Measurements from ENCODE around the gene ZNF296. TPM values are rescaled to one million over a fixed set of nuclear protein-coding genes. Genes with fewer than 3 reads are reported as not detected.

ZNF296 gene
- total RNA-seq, 6 donors from 2014 or later, result 1.5 to 7.3 (median 2.4) TPM

- TF ChIP-seq POLR2AphosphoS5 (IDR thresholded peaks at IDR 0.05) (no peak), POLR2A (IDR thresholded peaks at IDR 0.05) (no peak), EP300 (IDR thresholded peaks at IDR 0.05) (no peak), CTCF (IDR thresholded peaks at IDR 0.05) (no peak)
- 97% methylated on average over 54 to 80 of the region's 85 CpGs for WGBS, 2 donors
- peak in 1 of 2 donors; percentile 83 for DNase-seq
- no peaks in the 10 kb centered on the region for H3K27me3 ChIP-seq
- H3K36me3 ChIP-seq, result peaks cover 43 to 100% (median 94%) of the 10 kb centered on the region in 4 donors
- no peak for ATAC-seq (ENCODE audit: low FRiP score in 2 of 2)
- H3K4me1 ChIP-seq, result no peaks in the 10 kb centered on the region
- no peaks in the 10 kb centered on the region for H3K9me3 ChIP-seq
- no peak overlapping the region for H3K27ac ChIP-seq
- no peak overlapping the region for H3K4me3 ChIP-seq
Measured at GRCh38 chr19:45063851-45064801, 12.2 kb downstream of the ZNF296 start.

GRCh38 chr19:45061965-45062364, 14.3 kb downstream of the ZNF296 start:
- TF ChIP-seq POLR2AphosphoS5 (IDR thresholded peaks at IDR 0.05) (no peak), EP300 (IDR thresholded peaks at IDR 0.05) (no peak), POLR2A (IDR thresholded peaks at IDR 0.05) (no peak), CTCF (IDR thresholded peaks at IDR 0.05) (no peak)
- DNase-seq (no peak), ATAC-seq (ENCODE audit: low FRiP score in 2 of 2) (no peak)
- H3K9me3 ChIP-seq, result no peaks in the 10 kb centered on the region
- H3K27me3 ChIP-seq, result no peaks in the 10 kb centered on the region
- H3K27ac ChIP-seq, result no peak overlapping the region
- 94 to 98% methylated on average over 4 of the region's 4 CpGs for WGBS, 2 donors
- H3K4me1 ChIP-seq, result no peaks in the 10 kb centered on the region
- H3K4me3 ChIP-seq, result no peak overlapping the region
- H3K36me3 ChIP-seq, result peaks cover 47 to 100% (median 95%) of the 10 kb centered on the region in 4 donors

GRCh38 chr19:45059258-45059965, 16.9 kb downstream of the ZNF296 start:
- no peaks in the 10 kb centered on the region for H3K27me3 ChIP-seq
- H3K36me3 ChIP-seq, result peaks cover 58 to 100% (median 97%) of the 10 kb centered on the region in 4 donors
- H3K9me3 ChIP-seq, result no peaks in the 10 kb centered on the region
- WGBS, 2 donors, result 72 to 89% methylated on average over 9 to 15 of the region's 16 CpGs
- TF ChIP-seq POLR2A (IDR thresholded peaks at IDR 0.05), result no peak
- peak; percentile 78 to 83 (median 83) for TF ChIP-seq CTCF (IDR thresholded peaks at IDR 0.05)
- ATAC-seq (ENCODE audit: low FRiP score in 2 of 2), result peak; percentile 75 to 80
- DNase-seq, result peak in 1 of 2 donors; percentile 74
- H3K4me1 ChIP-seq, result no peaks in the 10 kb centered on the region
- H3K27ac ChIP-seq, result no peak overlapping the region
- no peak overlapping the region for H3K4me3 ChIP-seq

GRCh38 chr19:45058622-45059159, 17.6 kb downstream of the ZNF296 start:
- no peak overlapping the region for H3K4me3 ChIP-seq
- H3K27ac ChIP-seq, result no peak overlapping the region
- H3K9me3 ChIP-seq, result no peaks in the 10 kb centered on the region
- no peak for DNase-seq
- H3K36me3 ChIP-seq, result peaks cover 56 to 100% (median 97%) of the 10 kb centered on the region in 4 donors
- H3K27me3 ChIP-seq, result no peaks in the 10 kb centered on the region
- ATAC-seq (ENCODE audit: low FRiP score in 2 of 2), result peak in 1 of 2 donors; percentile 5
- H3K4me1 ChIP-seq, result no peaks in the 10 kb centered on the region
- WGBS, 2 donors, result 89 to 92% methylated on average over 14 of the region's 14 CpGs
- TF ChIP-seq POLR2AphosphoS5 (IDR thresholded peaks at IDR 0.05) (no peak), POLR2A (IDR thresholded peaks at IDR 0.05) (no peak), EP300 (IDR thresholded peaks at IDR 0.05) (no peak), CTCF (IDR thresholded peaks at IDR 0.05) (no peak)

All from upper lobe of left lung (tissue), 6 donors.